Esophagus squamous epithelium (tissue), 5 donors: Measurements from ENCODE around the gene FER1L5. TPM values are rescaled to one million over a fixed set of nuclear protein-coding genes. Genes with fewer than 3 reads are reported as not detected.

ENCODE experiments used
- DNase-seq: peaks from one replicate; lab custom pipeline; 2025; lab: John Stamatoyannopoulos, UW
- H3K27ac ChIP-seq, 4 donors: fragments of 200-600 bp; sonication (generic); one replicate each; pipeline ENCODE4 v1.5.1; 2016 to 2019; ENCODE audit warnings: mild to moderate bottlenecking in 1 of 4
- H3K27me3 ChIP-seq, 4 donors: fragments of 200-600 bp; sonication (generic); 1 replicate in 3 of 4; 2 replicates in 1 of 4; pipeline versions ENCODE4 v1.5.1 to v1.6.0; 2017 to 2021; ENCODE audit warnings: antibody characterized with exemption in 1 of 4
- H3K36me3 ChIP-seq, 3 donors: fragments of 200-600 bp; sonication (generic); one replicate each; pipeline ENCODE4 v1.5.1; 2016 to 2019
- H3K4me1 ChIP-seq, 3 donors: fragments of 200-600 bp; sonication (generic); one replicate each; pipeline ENCODE4 v1.5.1; 2017 to 2019
- H3K4me3 ChIP-seq, 4 donors: fragments of 200-600 bp; sonication (generic); 1 replicate in 3 of 4; 2 replicates in 1 of 4; pipeline ENCODE4 v1.5.1; 2016 to 2019; ENCODE audit warnings: mild to moderate bottlenecking in 2 of 4, moderate library complexity in 1 of 4
- H3K9me3 ChIP-seq, 3 donors: fragments of 200-600 bp; sonication (generic); one replicate each; pipeline ENCODE4 v1.5.1; 2016 to 2019
- POLR2A ChIP-seq, 4 donors: fragments of 450-650 bp; IDR thresholded peaks; one replicate each; pipeline ENCODE4 v1.6.1; 2017; ENCODE audit warnings: antibody characterized with exemption in 4 of 4, mild to moderate bottlenecking in 4 of 4, moderate library complexity in 3 of 4
- WGBS, 2 donors: methylation state at CpG; one replicate each; pipeline ENCODE4 v1.1.5; 2018; 5-methylcytosine and 5-hydroxymethylcytosine counted together
- intact Hi-C: fragments of 100-400 bp; cut with DNase I; formaldehyde crosslinking; loops from one replicate; pipeline ENCODE4 v1.15.0; 2022
- total RNA-seq, 4 donors: library from RNA; depleted of rRNA; stranded (reverse); fragments of >200 nt; gene quantifications; one replicate each; pipeline ENCODE4 v1.1.0, GENCODE V29; 2016
- TF ChIP-seq, protein P1 (sequence below), 6 experiments: fragments of 450-650 bp in 4 of 6; fragments of 200-600 bp in 2 of 6; sonication (generic) in 2 of 6; IDR thresholded peaks; one replicate each; pipeline ENCODE4 v1.5.1; 2016 to 2019; ENCODE audit warnings: antibody characterized with exemption in 6 of 6, mild to moderate bottlenecking in 4 of 6, moderate library complexity in 4 of 6
- donor health status: DM: yes; HTN: yes; CAD: no.

The FER1L5 gene
- total RNA-seq, 4 donors from 2014 or later, result 0.13 to 0.19 TPM; not detected in 2

DNA sequence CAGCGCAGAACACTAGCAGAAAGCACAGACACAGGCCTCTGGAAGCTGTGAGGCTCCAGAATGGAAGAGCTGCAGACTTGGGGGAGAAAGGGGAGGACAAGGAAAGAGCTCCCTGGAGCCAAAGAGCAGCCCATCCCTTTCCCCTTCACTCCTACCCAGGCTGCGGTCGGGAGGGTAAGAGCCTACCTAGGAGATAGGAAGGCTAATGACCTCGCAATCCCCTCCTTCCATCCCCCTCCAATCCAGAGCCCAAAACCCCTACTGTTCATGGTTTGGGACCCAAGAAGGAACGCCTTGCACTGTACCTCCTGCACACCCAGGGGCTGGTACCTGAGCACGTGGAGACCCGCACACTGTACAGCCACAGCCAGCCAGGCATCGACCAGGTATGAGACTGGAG, 57.5 kb downstream of the FER1L5 start:
- TF ChIP-seq, protein P1, sequence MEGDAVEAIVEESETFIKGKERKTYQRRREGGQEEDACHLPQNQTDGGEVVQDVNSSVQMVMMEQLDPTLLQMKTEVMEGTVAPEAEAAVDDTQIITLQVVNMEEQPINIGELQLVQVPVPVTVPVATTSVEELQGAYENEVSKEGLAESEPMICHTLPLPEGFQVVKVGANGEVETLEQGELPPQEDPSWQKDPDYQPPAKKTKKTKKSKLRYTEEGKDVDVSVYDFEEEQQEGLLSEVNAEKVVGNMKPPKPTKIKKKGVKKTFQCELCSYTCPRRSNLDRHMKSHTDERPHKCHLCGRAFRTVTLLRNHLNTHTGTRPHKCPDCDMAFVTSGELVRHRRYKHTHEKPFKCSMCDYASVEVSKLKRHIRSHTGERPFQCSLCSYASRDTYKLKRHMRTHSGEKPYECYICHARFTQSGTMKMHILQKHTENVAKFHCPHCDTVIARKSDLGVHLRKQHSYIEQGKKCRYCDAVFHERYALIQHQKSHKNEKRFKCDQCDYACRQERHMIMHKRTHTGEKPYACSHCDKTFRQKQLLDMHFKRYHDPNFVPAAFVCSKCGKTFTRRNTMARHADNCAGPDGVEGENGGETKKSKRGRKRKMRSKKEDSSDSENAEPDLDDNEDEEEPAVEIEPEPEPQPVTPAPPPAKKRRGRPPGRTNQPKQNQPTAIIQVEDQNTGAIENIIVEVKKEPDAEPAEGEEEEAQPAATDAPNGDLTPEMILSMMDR (IDR thresholded peaks at IDR 0.05), result no peak
- TF ChIP-seq POLR2A (IDR thresholded peaks at IDR 0.05), result no peak
- intact Hi-C loops, result no loop called here
- 60 to 95% methylated on average over 1 to 6 of the region's 8 CpGs for WGBS, 2 donors
- DNase-seq, result no peak
- no peak overlapping the region for H3K4me3 ChIP-seq
- H3K36me3 ChIP-seq, result peaks cover 0 to 43% (median 0%) of the 10 kb centered on the region in 3 donors
- H3K27ac ChIP-seq, result no peak overlapping the region
- peaks cover 13 to 25% (median 15%) of the 10 kb centered on the region in 3 donors for H3K4me1 ChIP-seq
- H3K9me3 ChIP-seq, result no peaks in the 10 kb centered on the region
- no peaks in the 10 kb centered on the region for H3K27me3 ChIP-seq

DNA sequence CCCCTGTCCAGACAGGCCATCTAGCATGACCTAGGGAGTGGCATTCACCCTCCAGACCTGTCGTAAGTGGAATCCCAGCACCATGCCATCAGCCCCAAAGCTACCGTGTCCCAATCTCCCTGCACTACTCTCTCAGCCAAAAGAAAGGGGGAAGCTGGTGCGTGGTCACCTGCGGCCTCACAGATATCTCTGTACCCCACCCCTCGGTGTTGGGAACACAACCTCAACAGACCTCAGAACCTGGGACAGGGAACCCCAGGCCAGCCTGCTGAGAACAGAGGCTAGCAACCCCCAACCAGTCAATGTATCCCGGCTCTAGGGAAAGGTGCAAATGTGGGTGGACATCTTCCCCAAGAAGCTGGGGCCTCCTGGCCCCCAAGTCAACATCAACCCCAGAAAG, 59.1 kb downstream of the FER1L5 start:
- Histone ChIP-seq H3K4me1 (peaks cover 13 to 25% (median 15%) of the 10 kb centered on the region in 3 donors), H3K36me3 (peaks cover 7 to 59% (median 10%) of the 10 kb centered on the region in 3 donors), H3K4me3 (no peak overlapping the region), H3K27ac (no peak overlapping the region), H3K27me3 (no peaks in the 10 kb centered on the region), H3K9me3 (no peaks in the 10 kb centered on the region)
- DNase-seq, result no peak
- intact Hi-C loops, result no loop called here
- WGBS, 2 donors, result 90 to 96% methylated on average over 2 to 5 of the region's 6 CpGs
- no peak for TF ChIP-seq POLR2A (IDR thresholded peaks at IDR 0.05)
- TF ChIP-seq, protein P1 (IDR thresholded peaks at IDR 0.05), result no peak

DNA sequence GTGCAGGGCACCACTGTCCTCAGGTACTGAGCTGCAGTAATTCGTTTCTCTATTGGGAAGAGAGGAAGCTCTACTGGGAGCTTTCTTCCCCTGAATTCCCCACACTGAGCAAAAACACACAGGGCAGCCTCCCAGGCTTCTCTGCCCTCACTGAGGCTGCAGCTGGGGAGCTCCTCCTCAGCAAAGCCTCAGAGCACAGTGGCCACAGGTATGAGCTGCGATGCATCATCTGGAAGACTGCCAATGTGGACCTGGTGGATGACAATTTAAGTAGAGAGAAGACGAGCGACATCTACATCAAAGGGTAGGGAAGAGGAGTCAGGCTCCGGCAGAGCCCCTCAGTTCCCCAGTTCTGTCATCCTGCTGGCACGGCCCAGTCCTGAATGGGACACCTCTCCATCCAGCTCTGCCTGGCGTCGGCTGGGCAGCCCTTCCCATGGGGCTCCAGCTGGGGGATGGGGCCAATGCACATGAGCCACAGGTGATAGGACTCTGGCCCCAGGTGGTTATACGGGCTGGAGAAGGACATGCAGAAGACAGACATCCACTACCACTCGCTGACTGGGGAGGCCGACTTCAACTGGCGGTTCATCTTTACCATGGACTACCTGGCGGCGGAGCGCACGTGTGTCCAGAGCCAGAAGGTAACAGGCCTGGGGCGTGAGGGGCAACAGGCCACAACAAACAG, 59.7 kb downstream of the FER1L5 start:
- peaks cover 13 to 19% (median 15%) of the 10 kb centered on the region in 3 donors for H3K4me1 ChIP-seq
- no peak overlapping the region for H3K4me3 ChIP-seq
- TF ChIP-seq POLR2A (IDR thresholded peaks at IDR 0.05), result no peak
- TF ChIP-seq, protein P1 (IDR thresholded peaks at IDR 0.05), result no peak
- no peaks in the 10 kb centered on the region for H3K27me3 ChIP-seq
- intact Hi-C loops, result no loop called here
- DNase-seq, result no peak
- peaks cover 12 to 65% (median 16%) of the 10 kb centered on the region in 3 donors for H3K36me3 ChIP-seq
- H3K9me3 ChIP-seq, result no peaks in the 10 kb centered on the region
- 67 to 86% methylated on average over 6 to 7 of the region's 17 CpGs for WGBS, 2 donors
- no peak overlapping the region for H3K27ac ChIP-seq

DNA sequence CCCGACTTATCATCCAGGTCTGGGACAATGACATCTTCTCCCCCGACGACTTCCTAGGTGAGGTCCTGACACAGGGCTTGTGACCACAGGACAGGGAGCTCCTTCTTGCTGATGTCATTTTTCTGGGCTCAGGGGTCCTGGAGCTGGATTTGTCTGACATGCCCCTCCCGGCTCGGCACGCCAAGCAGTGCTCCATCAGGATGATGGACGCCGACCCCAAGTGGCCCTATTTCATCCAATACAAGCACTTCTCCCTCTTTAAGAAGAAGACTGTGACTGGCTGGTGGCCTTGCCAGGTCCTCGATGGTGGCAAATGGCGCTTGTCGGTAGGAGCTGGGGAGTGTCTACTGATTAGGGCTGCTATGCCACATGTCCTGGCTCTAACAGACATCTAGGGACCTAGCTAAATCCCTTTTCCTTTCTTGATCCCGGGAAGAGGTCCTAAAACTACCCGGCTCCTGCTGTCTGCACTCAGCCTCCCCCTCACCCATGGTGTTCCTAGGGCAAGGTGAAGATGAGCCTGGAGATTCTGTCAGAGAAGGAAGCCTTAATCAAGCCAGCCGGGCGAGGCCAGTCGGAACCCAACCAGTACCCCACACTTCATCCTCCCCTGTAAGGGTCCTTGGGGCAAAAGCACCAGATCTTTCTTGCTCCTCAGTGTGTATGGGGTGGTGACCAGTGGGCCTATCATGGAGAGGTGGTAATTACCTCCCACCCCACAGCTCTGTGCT, 60.6 kb downstream of the FER1L5 start:
- Histone ChIP-seq H3K27ac (no peak overlapping the region), H3K36me3 (peaks cover 16 to 74% (median 17%) of the 10 kb centered on the region in 3 donors), H3K4me1 (peaks cover 5 to 10% (median 6%) of the 10 kb centered on the region in 3 donors), H3K27me3 (no peaks in the 10 kb centered on the region), H3K9me3 (no peaks in the 10 kb centered on the region), H3K4me3 (no peak overlapping the region)
- intact Hi-C loops, result no loop called here
- no peak for TF ChIP-seq POLR2A (IDR thresholded peaks at IDR 0.05)
- TF ChIP-seq, protein P1 (IDR thresholded peaks at IDR 0.05), result no peak
- 89 to 96% methylated on average over 6 to 9 of the region's 16 CpGs for WGBS, 2 donors
- no peak for DNase-seq

DNA sequence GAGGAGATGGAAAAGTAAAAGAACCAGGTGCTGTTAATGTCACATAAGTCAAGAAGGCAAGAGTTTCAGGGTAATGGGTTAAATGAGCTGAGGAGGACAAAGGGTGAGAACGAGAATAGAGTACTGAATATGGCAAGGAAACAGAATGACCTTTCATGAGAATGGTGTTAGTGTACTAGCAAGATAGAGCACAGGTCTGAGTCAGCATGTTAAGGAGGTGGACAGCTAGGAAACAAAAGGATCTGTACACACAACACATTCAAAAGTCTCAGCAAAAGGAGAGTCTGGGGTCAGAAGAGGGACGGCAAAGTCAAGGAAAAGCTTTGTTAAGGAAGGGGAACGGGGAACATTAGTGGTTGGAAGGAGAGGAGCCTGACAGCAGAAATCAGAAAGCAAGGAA, 68.4 kb downstream of the FER1L5 start:
- H3K36me3 ChIP-seq, result peaks cover 27 to 93% (median 28%) of the 10 kb centered on the region in 3 donors
- no peaks in the 10 kb centered on the region for H3K9me3 ChIP-seq
- H3K27ac ChIP-seq, result no peak overlapping the region
- intact Hi-C loops, result no loop called here
- TF ChIP-seq POLR2A (IDR thresholded peaks at IDR 0.05), result no peak
- TF ChIP-seq, protein P1 (IDR thresholded peaks at IDR 0.05), result no peak
- no peak for DNase-seq
- H3K27me3 ChIP-seq, result no peaks in the 10 kb centered on the region
- H3K4me3 ChIP-seq, result no peak overlapping the region
- no peaks in the 10 kb centered on the region for H3K4me1 ChIP-seq
- WGBS, 2 donors, result 86 to 88% methylated on average over 3 of the region's 3 CpGs
